ENCODE measurements around the gene GATA3. TPM values are rescaled to one million over a fixed set of nuclear protein-coding genes. Genes with fewer than 3 reads are reported as not detected.

The GATA3 gene
- total and polyA plus RNA-seq, 5 donors = 0.76 to 1.7 (median 1.0) TPM

- 88% methylated on average over 5 of the region's 5 CpGs for WGBS
- no peak overlapping the region for H3K4me3 ChIP-seq (ENCODE audit: low read length)
These were observed 31.8 kb downstream of the GATA3 start for GRCh38 chr10:8086315-8086714.

GRCh38 chr10:8088504-8088903 lies 34.0 kb downstream of the GATA3 start:
- WGBS = 48% methylated on average over 6 of the region's 6 CpGs
- ATAC-seq = no peak
- H3K4me1 ChIP-seq (ENCODE audit: control insufficient read depth, insufficient read depth, low read length) = no peaks in the 10 kb centered on the region
- H3K4me3 ChIP-seq (ENCODE audit: low read length) = no peak overlapping the region
- H3K27ac ChIP-seq (ENCODE audit: low read length) = no peak overlapping the region
- intact Hi-C loops (cut with DNase I) = no loop called here
- no peaks in the 10 kb centered on the region for H3K27me3 ChIP-seq (ENCODE audit: control insufficient read depth, insufficient read depth)
- H3K9me3 ChIP-seq (ENCODE audit: control insufficient read depth, low read length) = no peaks in the 10 kb centered on the region
- DNase-seq = no peak

More at GRCh38 chr10:8086315-8086714, 31.8 kb downstream of the GATA3 start:
- Histone ChIP-seq H3K27ac (ENCODE audit: low read length) (no peak overlapping the region), H3K9me3 (ENCODE audit: control insufficient read depth, low read length) (no peaks in the 10 kb centered on the region), H3K4me1 (ENCODE audit: control insufficient read depth, insufficient read depth, low read length) (no peaks in the 10 kb centered on the region), H3K27me3 (ENCODE audit: control insufficient read depth, insufficient read depth) (no peaks in the 10 kb centered on the region)
- ATAC-seq (no peak), DNase-seq (no peak)
- intact Hi-C loops (cut with DNase I) = no loop called here

- Histone ChIP-seq H3K9me3 (ENCODE audit: control insufficient read depth, low read length) (no peaks in the 10 kb centered on the region), H3K27me3 (ENCODE audit: control insufficient read depth, insufficient read depth) (no peaks in the 10 kb centered on the region), H3K27ac (ENCODE audit: low read length) (no peak overlapping the region), H3K4me1 (ENCODE audit: control insufficient read depth, insufficient read depth, low read length) (no peaks in the 10 kb centered on the region), H3K4me3 (ENCODE audit: low read length) (no peak overlapping the region)
- no peak for DNase-seq
- intact Hi-C loops (cut with DNase I) = no loop called here
- ATAC-seq = no peak
- WGBS = 63% methylated on average over 2 of the region's 2 CpGs
These were observed 37.9 kb downstream of the GATA3 start for GRCh38 chr10:8092428-8092827.

GRCh38 chr10:8095959-8096358 lies 41.5 kb downstream of the GATA3 start:
- no peaks in the 10 kb centered on the region for H3K27me3 ChIP-seq (ENCODE audit: control insufficient read depth, insufficient read depth)
- H3K4me1 ChIP-seq (ENCODE audit: control insufficient read depth, insufficient read depth, low read length) = no peaks in the 10 kb centered on the region
- no peak for DNase-seq
- H3K9me3 ChIP-seq (ENCODE audit: control insufficient read depth, low read length) = no peaks in the 10 kb centered on the region
- no peak overlapping the region for H3K4me3 ChIP-seq (ENCODE audit: low read length)
- no peak for ATAC-seq
- 59% methylated on average over 14 of the region's 14 CpGs for WGBS
- H3K27ac ChIP-seq (ENCODE audit: low read length) = no peak overlapping the region
- intact Hi-C loops (cut with DNase I) = no loop called here

GRCh38 chr10:8096931-8097330 lies 42.4 kb downstream of the GATA3 start:
- 92% methylated on average over 5 of the region's 5 CpGs for WGBS
- intact Hi-C loops (cut with DNase I) = no loop called here
- Histone ChIP-seq H3K4me1 (ENCODE audit: control insufficient read depth, insufficient read depth, low read length) (no peaks in the 10 kb centered on the region), H3K27ac (ENCODE audit: low read length) (no peak overlapping the region), H3K4me3 (ENCODE audit: low read length) (no peak overlapping the region), H3K27me3 (ENCODE audit: control insufficient read depth, insufficient read depth) (no peaks in the 10 kb centered on the region), H3K9me3 (ENCODE audit: control insufficient read depth, low read length) (no peaks in the 10 kb centered on the region)
- DNase-seq (no peak), ATAC-seq (no peak)

- ATAC-seq (no peak), DNase-seq (no peak)
- H3K9me3 ChIP-seq (ENCODE audit: control insufficient read depth, low read length) = no peaks in the 10 kb centered on the region
- no peak overlapping the region for H3K27ac ChIP-seq (ENCODE audit: low read length)
- intact Hi-C loops (cut with DNase I) = no loop called here
- H3K4me1 ChIP-seq (ENCODE audit: control insufficient read depth, insufficient read depth, low read length) = no peaks in the 10 kb centered on the region
- 70% methylated on average over 4 of the region's 4 CpGs for WGBS
- no peak overlapping the region for H3K4me3 ChIP-seq (ENCODE audit: low read length)
- no peaks in the 10 kb centered on the region for H3K27me3 ChIP-seq (ENCODE audit: control insufficient read depth, insufficient read depth)
These were observed 45.9 kb downstream of the GATA3 start for GRCh38 chr10:8100366-8100765.

GRCh38 chr10:8102708-8103401 lies 48.4 kb downstream of the GATA3 start:
- intact Hi-C loops (cut with DNase I) = no loop called here
- 46% methylated on average over 13 of the region's 13 CpGs for WGBS
- no peaks in the 10 kb centered on the region for H3K4me1 ChIP-seq (ENCODE audit: control insufficient read depth, insufficient read depth, low read length)
- no peak overlapping the region for H3K27ac ChIP-seq (ENCODE audit: low read length)
- DNase-seq = no peak
- H3K4me3 ChIP-seq (ENCODE audit: low read length) = no peak overlapping the region
- no peak for ATAC-seq
- no peaks in the 10 kb centered on the region for H3K9me3 ChIP-seq (ENCODE audit: control insufficient read depth, low read length)
- H3K27me3 ChIP-seq (ENCODE audit: control insufficient read depth, insufficient read depth) = no peaks in the 10 kb centered on the region

GRCh38 chr10:8103543-8103942 lies 49.1 kb downstream of the GATA3 start:
- 63% methylated on average over 8 of the region's 8 CpGs for WGBS

GRCh38 chr10:8104005-8104404 lies 49.5 kb downstream of the GATA3 start:
- DNase-seq (no peak), ATAC-seq (no peak)
- 71% methylated on average over 3 of the region's 3 CpGs for WGBS
- no peaks in the 10 kb centered on the region for H3K4me1 ChIP-seq (ENCODE audit: control insufficient read depth, insufficient read depth, low read length)
- intact Hi-C loops (cut with DNase I) = no loop called here
- no peak overlapping the region for H3K27ac ChIP-seq (ENCODE audit: low read length)
- no peaks in the 10 kb centered on the region for H3K27me3 ChIP-seq (ENCODE audit: control insufficient read depth, insufficient read depth)
- H3K9me3 ChIP-seq (ENCODE audit: control insufficient read depth, low read length) = no peaks in the 10 kb centered on the region
- no peak overlapping the region for H3K4me3 ChIP-seq (ENCODE audit: low read length)

More at GRCh38 chr10:8103543-8103942, 49.1 kb downstream of the GATA3 start:
- Histone ChIP-seq H3K4me3 (ENCODE audit: low read length) (no peak overlapping the region), H3K27ac (ENCODE audit: low read length) (no peak overlapping the region), H3K9me3 (ENCODE audit: control insufficient read depth, low read length) (no peaks in the 10 kb centered on the region), H3K4me1 (ENCODE audit: control insufficient read depth, insufficient read depth, low read length) (no peaks in the 10 kb centered on the region), H3K27me3 (ENCODE audit: control insufficient read depth, insufficient read depth) (no peaks in the 10 kb centered on the region)
- intact Hi-C loops (cut with DNase I) = no loop called here
- no peak for DNase-seq
- ATAC-seq = no peak

- ATAC-seq (no peak), DNase-seq (no peak)
- 50% methylated on average over 7 of the region's 7 CpGs for WGBS
- Histone ChIP-seq H3K4me3 (ENCODE audit: low read length) (no peak overlapping the region), H3K27me3 (ENCODE audit: control insufficient read depth, insufficient read depth) (no peaks in the 10 kb centered on the region), H3K27ac (ENCODE audit: low read length) (no peak overlapping the region), H3K9me3 (ENCODE audit: control insufficient read depth, low read length) (no peaks in the 10 kb centered on the region), H3K4me1 (ENCODE audit: control insufficient read depth, insufficient read depth, low read length) (no peaks in the 10 kb centered on the region)
- intact Hi-C loops (cut with DNase I) = no loop called here
These were observed 50.2 kb downstream of the GATA3 start for GRCh38 chr10:8104721-8105120.

GRCh38 chr10:8105932-8106331 lies 51.4 kb downstream of the GATA3 start:
- no peak overlapping the region for H3K27ac ChIP-seq (ENCODE audit: low read length)

More at GRCh38 chr10:8105932-8106331, 51.4 kb downstream of the GATA3 start:
- 89% methylated on average over 2 of the region's 2 CpGs for WGBS
- DNase-seq (no peak), ATAC-seq (no peak)
- no peaks in the 10 kb centered on the region for H3K27me3 ChIP-seq (ENCODE audit: control insufficient read depth, insufficient read depth)
- H3K4me3 ChIP-seq (ENCODE audit: low read length) = no peak overlapping the region
- no peaks in the 10 kb centered on the region for H3K9me3 ChIP-seq (ENCODE audit: control insufficient read depth, low read length)
- H3K4me1 ChIP-seq (ENCODE audit: control insufficient read depth, insufficient read depth, low read length) = no peaks in the 10 kb centered on the region
- intact Hi-C loops (cut with DNase I) = no loop called here

Measured in right cardiac atrium (tissue), 5 donors.